ENCODE measurements around the gene HSPB6.
"Not testable (repeated sequence)": the region's sequence is repeated elsewhere in the genome, so short reads cannot be mapped to it uniquely, and the experiment has no call there.

The HSPB6 gene

DNA sequence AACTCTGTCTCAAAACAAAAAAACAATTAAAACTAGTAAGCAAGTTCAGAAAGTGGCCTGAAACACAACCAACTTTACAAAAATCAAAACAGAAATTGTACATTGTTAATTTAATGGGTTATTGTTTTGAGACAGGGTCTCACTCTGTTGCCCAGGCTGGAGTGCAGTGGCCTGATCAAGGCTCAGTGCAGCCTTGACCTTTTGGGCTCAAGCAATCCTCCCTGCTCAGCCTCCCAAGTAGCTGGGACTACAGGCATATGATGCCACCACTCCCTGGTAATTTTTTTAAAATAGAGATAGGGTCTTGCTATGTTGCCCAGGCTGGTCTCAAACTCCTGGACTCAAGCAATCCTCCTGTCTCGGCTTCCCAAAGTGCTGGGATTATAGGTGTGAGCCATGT lies 38.7 kb upstream of the HSPB6 start:
- H3K9me3 ChIP-seq (ENCODE audit: control extremely low read depth in 1 of 5, control insufficient read depth in 4 of 5, insufficient read depth in 2 of 5, low read depth in 1 of 5, low read length in 4 of 5); CTCF ChIA-PET; DNase-seq; H3K4me3 ChIP-seq (ENCODE audit: control insufficient read depth in 1 of 7, extremely low read depth in 1 of 7, insufficient read depth in 4 of 7, low read depth in 2 of 7, low read length in 6 of 7); H3K4me1 ChIP-seq (ENCODE audit: control extremely low read depth in 1 of 4, control insufficient read depth in 4 of 4, insufficient read depth in 4 of 4, low read length in 3 of 4); H3K36me3 ChIP-seq (ENCODE audit: control insufficient read depth in 4 of 4, insufficient read depth in 4 of 4, low read length in 3 of 4); H3K27ac ChIP-seq (ENCODE audit: insufficient read depth in 1 of 2, low read depth in 1 of 2, low read length in 2 of 2, poor library complexity in 1 of 2, severe bottlenecking in 2 of 2); POLR2A ChIA-PET: not testable (repeated sequence)
- peaks cover 2 to 35% (median 11%) of the 10 kb centered on the region in 5 experiments for H3K27me3 ChIP-seq (replicated peaks in 2 of 5; ENCODE audit: control insufficient read depth in 4 of 5, insufficient read depth in 5 of 5, low read length in 4 of 5)
- WGBS (ENCODE audit: insufficient coverage) = no CpG with 5 or more reads among the region's 1 CpG

DNA sequence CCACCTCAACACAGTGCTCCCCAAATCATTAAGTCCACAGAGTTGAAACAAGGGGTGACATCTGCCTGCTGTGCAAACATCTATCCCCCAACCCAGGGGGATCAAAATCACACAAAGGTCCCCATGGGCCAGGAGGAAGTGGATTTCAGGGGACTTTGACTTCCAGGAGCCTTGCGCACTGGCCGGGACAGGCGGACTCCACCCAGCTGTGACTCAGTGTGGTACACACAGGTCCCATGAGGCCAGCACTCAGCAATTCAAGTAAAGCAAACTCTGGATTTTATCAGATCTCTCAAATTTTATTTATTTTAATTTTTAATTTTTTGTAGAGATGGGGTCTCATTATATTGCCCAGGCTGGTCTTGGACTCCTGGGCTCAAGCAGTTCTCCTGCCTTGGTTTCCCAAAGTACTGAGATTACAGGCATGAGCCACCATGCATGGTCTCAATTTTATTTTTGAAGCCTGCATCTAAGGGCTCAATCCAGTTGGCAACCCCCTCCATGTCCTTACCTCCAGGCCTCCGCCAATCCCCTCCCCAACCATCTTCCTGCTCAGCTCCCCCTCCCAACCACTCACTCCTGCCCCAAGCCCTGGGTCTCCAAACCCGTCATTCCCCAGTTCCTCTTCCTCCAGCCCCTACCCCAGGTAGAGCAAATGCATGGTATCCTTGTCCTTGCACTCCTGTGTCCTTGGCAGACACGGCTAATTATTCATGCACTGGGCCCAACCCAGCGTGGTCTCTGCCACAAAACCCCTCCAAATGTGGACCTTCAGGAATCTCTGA lies 36.7 kb upstream of the HSPB6 start:
- Histone ChIP-seq H3K36me3 (ENCODE audit: control insufficient read depth in 4 of 4, insufficient read depth in 4 of 4, low read length in 3 of 4) (no peaks in the 10 kb centered on the region), H3K4me1 (ENCODE audit: control extremely low read depth in 1 of 4, control insufficient read depth in 4 of 4, insufficient read depth in 4 of 4, low read length in 3 of 4) (peaks cover 0 to 9% (median 4%) of the 10 kb centered on the region in 4 experiments), H3K9me3 (ENCODE audit: control extremely low read depth in 1 of 5, control insufficient read depth in 4 of 5, insufficient read depth in 2 of 5, low read depth in 1 of 5, low read length in 4 of 5) (no peaks in the 10 kb centered on the region), H3K27ac (ENCODE audit: insufficient read depth in 1 of 2, low read depth in 1 of 2, low read length in 2 of 2, poor library complexity in 1 of 2, severe bottlenecking in 2 of 2) (no peak overlapping the region), H3K4me3 (ENCODE audit: control insufficient read depth in 1 of 7, extremely low read depth in 1 of 7, insufficient read depth in 4 of 7, low read depth in 2 of 7, low read length in 6 of 7) (no peak overlapping the region), H3K27me3 (replicated peaks in 2 of 5; ENCODE audit: control insufficient read depth in 4 of 5, insufficient read depth in 5 of 5, low read length in 4 of 5) (peaks cover 2 to 30% (median 10%) of the 10 kb centered on the region in 5 experiments)
- ChIA-PET POLR2A (no interaction called here), CTCF (interaction anchor here (1.1 kb wide), 1 partner anchor 11 kb away, joined by 3 read pairs; no protein-coding TSS in a partner anchor)
- WGBS (ENCODE audit: insufficient coverage) = 93% methylated on average over 7 of the region's 7 CpGs
- no peak for DNase-seq

DNA sequence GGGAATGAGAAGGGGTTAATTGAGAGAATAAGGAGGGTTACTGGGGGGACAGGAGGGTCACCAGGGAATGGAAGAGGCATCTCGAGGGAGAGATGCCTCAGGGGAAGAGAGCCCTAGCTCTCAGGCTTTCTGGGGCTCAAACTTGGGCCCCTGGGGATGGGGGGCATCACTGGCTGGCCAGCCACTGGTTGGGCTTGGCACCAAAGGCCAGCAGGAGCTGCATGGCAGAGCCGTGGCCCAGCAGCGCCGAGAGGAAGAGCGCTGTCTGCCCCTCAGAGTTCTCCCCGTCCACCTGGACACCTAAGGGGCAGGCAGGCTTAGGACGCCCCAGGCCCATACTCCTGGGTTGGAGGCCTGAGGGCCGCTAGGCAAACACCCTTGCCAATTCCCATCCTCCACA lies 36.1 kb upstream of the HSPB6 start:
- WGBS (ENCODE audit: insufficient coverage) = 94% methylated on average over 8 of the region's 8 CpGs
- H3K27me3 ChIP-seq (replicated peaks in 2 of 5; ENCODE audit: control insufficient read depth in 4 of 5, insufficient read depth in 5 of 5, low read length in 4 of 5) = peaks cover 2 to 26% (median 8%) of the 10 kb centered on the region in 5 experiments
- CTCF ChIA-PET = no interaction called here

DNA sequence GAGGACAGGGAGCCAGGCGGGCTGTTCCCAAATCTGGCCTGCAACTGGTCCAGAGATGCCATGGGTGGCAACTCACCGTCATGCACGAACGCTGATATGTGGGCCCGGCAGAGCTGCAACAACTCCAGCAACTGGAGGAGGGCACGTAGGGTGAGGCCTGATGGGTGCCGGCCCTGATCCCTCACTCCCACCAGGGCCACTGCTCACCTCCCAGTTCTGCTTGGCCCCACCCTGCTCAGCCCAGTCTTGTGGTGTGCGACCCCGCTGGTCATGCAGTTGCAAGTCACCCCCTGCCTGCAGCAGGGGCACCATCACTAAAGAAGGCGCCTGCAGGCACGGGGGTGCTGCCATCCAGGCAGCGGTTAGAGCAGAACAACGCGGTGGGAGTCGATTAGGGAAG lies 35.5 kb upstream of the HSPB6 start:
- 94% methylated on average over 15 of the region's 15 CpGs for WGBS (ENCODE audit: insufficient coverage)
- ChIA-PET CTCF (no interaction called here), POLR2A (no interaction called here)
- Histone ChIP-seq H3K27ac (ENCODE audit: insufficient read depth in 1 of 2, low read depth in 1 of 2, low read length in 2 of 2, poor library complexity in 1 of 2, severe bottlenecking in 2 of 2) (no peak overlapping the region), H3K36me3 (ENCODE audit: control insufficient read depth in 4 of 4, insufficient read depth in 4 of 4, low read length in 3 of 4) (peaks cover 0 to 1% (median 0%) of the 10 kb centered on the region in 4 experiments), H3K9me3 (ENCODE audit: control extremely low read depth in 1 of 5, control insufficient read depth in 4 of 5, insufficient read depth in 2 of 5, low read depth in 1 of 5, low read length in 4 of 5) (no peaks in the 10 kb centered on the region), H3K4me1 (ENCODE audit: control extremely low read depth in 1 of 4, control insufficient read depth in 4 of 4, insufficient read depth in 4 of 4, low read length in 3 of 4) (peaks cover 0 to 5% (median 2%) of the 10 kb centered on the region in 4 experiments), H3K4me3 (ENCODE audit: control insufficient read depth in 1 of 7, extremely low read depth in 1 of 7, insufficient read depth in 4 of 7, low read depth in 2 of 7, low read length in 6 of 7) (no peak overlapping the region), H3K27me3 (replicated peaks in 2 of 5; ENCODE audit: control insufficient read depth in 4 of 5, insufficient read depth in 5 of 5, low read length in 4 of 5) (peaks cover 2 to 20% (median 8%) of the 10 kb centered on the region in 5 experiments)
- DNase-seq = no peak

More for the DNA sequence above, 36.1 kb upstream of the HSPB6 start:
- no peaks in the 10 kb centered on the region for H3K9me3 ChIP-seq (ENCODE audit: control extremely low read depth in 1 of 5, control insufficient read depth in 4 of 5, insufficient read depth in 2 of 5, low read depth in 1 of 5, low read length in 4 of 5)
- peaks cover 0 to 9% (median 4%) of the 10 kb centered on the region in 4 experiments for H3K4me1 ChIP-seq (ENCODE audit: control extremely low read depth in 1 of 4, control insufficient read depth in 4 of 4, insufficient read depth in 4 of 4, low read length in 3 of 4)
- H3K27ac ChIP-seq (ENCODE audit: insufficient read depth in 1 of 2, low read depth in 1 of 2, low read length in 2 of 2, poor library complexity in 1 of 2, severe bottlenecking in 2 of 2) = no peak overlapping the region
- H3K4me3 ChIP-seq (ENCODE audit: control insufficient read depth in 1 of 7, extremely low read depth in 1 of 7, insufficient read depth in 4 of 7, low read depth in 2 of 7, low read length in 6 of 7) = no peak overlapping the region
- DNase-seq = no peak
- no peaks in the 10 kb centered on the region for H3K36me3 ChIP-seq (ENCODE audit: control insufficient read depth in 4 of 4, insufficient read depth in 4 of 4, low read length in 3 of 4)
- POLR2A ChIA-PET = no interaction called here

DNA sequence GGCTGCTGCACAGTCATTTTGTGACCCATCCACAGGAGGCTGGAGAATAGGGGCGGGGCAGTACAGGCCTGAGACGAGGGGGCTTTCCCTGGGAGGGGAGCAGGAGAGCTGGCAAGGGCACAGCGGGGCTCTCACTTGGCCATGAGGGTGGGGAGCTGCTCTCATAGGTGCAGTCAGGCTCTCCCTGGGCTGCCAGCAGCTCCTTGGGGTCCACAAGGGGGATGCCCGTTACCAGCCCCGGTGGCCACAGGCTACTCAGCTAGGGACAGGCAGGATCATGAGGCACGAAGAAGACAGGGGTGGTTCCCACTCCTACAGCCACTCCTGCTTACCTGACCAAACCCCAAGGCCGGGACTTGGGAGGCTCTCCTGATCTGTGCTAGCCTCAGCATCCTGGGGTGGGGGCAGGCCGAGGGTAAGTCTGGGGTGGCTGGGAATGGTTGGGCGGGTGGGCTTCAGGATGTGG lies 35.0 kb upstream of the HSPB6 start:
- H3K9me3 ChIP-seq (ENCODE audit: control extremely low read depth in 1 of 5, control insufficient read depth in 4 of 5, insufficient read depth in 2 of 5, low read depth in 1 of 5, low read length in 4 of 5) = no peaks in the 10 kb centered on the region
- 100% methylated on average over 7 of the region's 9 CpGs for WGBS (ENCODE audit: insufficient coverage)
- H3K36me3 ChIP-seq (ENCODE audit: control insufficient read depth in 4 of 4, insufficient read depth in 4 of 4, low read length in 3 of 4) = peaks cover 0 to 5% (median 0%) of the 10 kb centered on the region in 4 experiments
- H3K27ac ChIP-seq (ENCODE audit: insufficient read depth in 1 of 2, low read depth in 1 of 2, low read length in 2 of 2, poor library complexity in 1 of 2, severe bottlenecking in 2 of 2) = no peak overlapping the region
- ChIA-PET CTCF (no interaction called here), POLR2A (no interaction called here)
- H3K27me3 ChIP-seq (replicated peaks in 2 of 5; ENCODE audit: control insufficient read depth in 4 of 5, insufficient read depth in 5 of 5, low read length in 4 of 5) = peaks cover 2 to 15% (median 8%) of the 10 kb centered on the region in 5 experiments
- H3K4me1 ChIP-seq (ENCODE audit: control extremely low read depth in 1 of 4, control insufficient read depth in 4 of 4, insufficient read depth in 4 of 4, low read length in 3 of 4) = no peaks in the 10 kb centered on the region
- no peak for DNase-seq
- no peak overlapping the region for H3K4me3 ChIP-seq (ENCODE audit: control insufficient read depth in 1 of 7, extremely low read depth in 1 of 7, insufficient read depth in 4 of 7, low read depth in 2 of 7, low read length in 6 of 7)

DNA sequence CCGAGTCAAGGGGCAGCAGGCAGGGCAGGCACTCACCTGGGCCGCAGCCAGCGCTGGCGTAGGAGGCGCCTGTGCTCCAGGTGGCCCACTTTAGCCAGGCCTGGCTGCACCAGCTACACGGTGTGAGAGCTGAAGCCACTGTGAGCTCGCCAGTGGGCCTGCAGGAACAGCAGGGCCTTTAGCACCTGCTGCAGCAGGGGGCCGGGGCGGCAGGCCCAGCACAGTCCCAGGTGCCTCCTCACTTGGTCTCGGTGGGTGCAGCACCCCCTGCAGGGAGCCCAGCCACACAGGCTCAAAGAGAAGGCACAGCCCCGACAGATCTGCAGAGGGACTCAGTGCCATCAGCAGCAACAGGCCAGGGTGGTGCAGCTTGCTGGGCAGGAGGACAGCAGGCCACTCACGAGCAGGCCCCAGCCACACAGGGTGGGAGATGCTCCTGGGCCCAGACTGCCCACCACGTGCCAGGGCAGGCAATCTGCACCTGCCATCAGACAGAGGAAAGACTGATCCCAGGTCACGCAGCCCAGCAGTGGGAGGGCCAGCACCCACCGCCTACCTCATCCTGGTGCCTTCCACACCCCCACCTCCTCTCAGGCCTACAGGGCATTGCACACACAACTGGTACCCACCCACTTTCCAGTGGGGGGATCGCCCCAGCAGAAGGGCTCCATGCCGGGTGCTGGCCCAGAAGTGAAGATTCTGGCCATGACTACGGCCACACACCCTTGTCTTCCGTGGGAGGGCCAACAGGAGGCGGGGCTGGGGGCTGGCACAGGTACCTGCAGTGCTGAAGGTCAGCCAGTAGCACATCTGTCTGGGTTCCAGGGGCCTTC lies 34.4 kb upstream of the HSPB6 start:
- CTCF ChIA-PET = no interaction called here
- peak in 2 of 3 donors; percentile 14 to 16 for DNase-seq
- Histone ChIP-seq H3K36me3 (ENCODE audit: control insufficient read depth in 4 of 4, insufficient read depth in 4 of 4, low read length in 3 of 4) (peaks cover 0 to 9% (median 0%) of the 10 kb centered on the region in 4 experiments), H3K4me1 (ENCODE audit: control extremely low read depth in 1 of 4, control insufficient read depth in 4 of 4, insufficient read depth in 4 of 4, low read length in 3 of 4) (no peaks in the 10 kb centered on the region), H3K9me3 (ENCODE audit: control extremely low read depth in 1 of 5, control insufficient read depth in 4 of 5, insufficient read depth in 2 of 5, low read depth in 1 of 5, low read length in 4 of 5) (no peaks in the 10 kb centered on the region), H3K27me3 (replicated peaks in 2 of 5; ENCODE audit: control insufficient read depth in 4 of 5, insufficient read depth in 5 of 5, low read length in 4 of 5) (peaks cover 0 to 9% (median 3%) of the 10 kb centered on the region in 5 experiments), H3K27ac (ENCODE audit: insufficient read depth in 1 of 2, low read depth in 1 of 2, low read length in 2 of 2, poor library complexity in 1 of 2, severe bottlenecking in 2 of 2) (no peak overlapping the region), H3K4me3 (ENCODE audit: control insufficient read depth in 1 of 7, extremely low read depth in 1 of 7, insufficient read depth in 4 of 7, low read depth in 2 of 7, low read length in 6 of 7) (no peak overlapping the region)
- POLR2A ChIA-PET = interaction anchor here (0.6 kb wide), 1 partner anchor 13 kb away, joined by 3 read pairs; no protein-coding TSS in a partner anchor
- 93% methylated on average over 18 of the region's 20 CpGs for whole genome bisulfite sequencing (ENCODE audit: insufficient coverage)
